RWPE2 (cell line): ENCODE data around the gene POT1.

Source experiments
- ATAC-seq: fragments of 200-7000 bp; cut with Tn5 transposase; 3 replicates; pipeline ENCODE4 v1.9.1; 2021; ENCODE audit warnings: low read depth
- DNase-seq: peaks from one replicate; pipeline ENCODE4 v3.0.0-alpha.2; 2020; ENCODE audit warnings: low spot score
- H3K27ac ChIP-seq: fragments of 450-650 bp; 2 replicates; pipeline ENCODE4 v1.5.1; 2017; ENCODE audit warnings: mild to moderate bottlenecking; ENCODE audit not compliant: poor library complexity, severe bottlenecking
- H3K27me3 ChIP-seq: fragments of 250-450 bp; sonication (Bioruptor Pico); 2 replicates; pipeline ENCODE4 v1.5.1; 2021; ENCODE audit warnings: mild to moderate bottlenecking, moderate library complexity; ENCODE audit not compliant: insufficient read depth, poor library complexity, severe bottlenecking
- H3K36me3 ChIP-seq: fragments of 250-450 bp; sonication (Bioruptor Pico); 2 replicates; pipeline ENCODE4 v1.5.1; 2020; ENCODE audit warnings: low read depth, mild to moderate bottlenecking, moderate library complexity
- H3K4me1 ChIP-seq: fragments of 250-450 bp; sonication (Bioruptor Pico); 2 replicates; pipeline ENCODE4 v1.5.1; 2021; ENCODE audit warnings: mild to moderate bottlenecking, moderate library complexity; ENCODE audit not compliant: insufficient read depth, poor library complexity, severe bottlenecking
- H3K4me3 ChIP-seq: fragments of 250-450 bp; sonication (Bioruptor Pico); 2 replicates; pipeline ENCODE4 v1.5.1; 2021; ENCODE audit warnings: mild to moderate bottlenecking, moderate library complexity; ENCODE audit not compliant: severe bottlenecking
- H3K9me3 ChIP-seq: fragments of 250-450 bp; sonication (Bioruptor Pico); 2 replicates; pipeline ENCODE4 v1.5.1; 2021; ENCODE audit warnings: mild to moderate bottlenecking, moderate library complexity; ENCODE audit not compliant: severe bottlenecking
- CTCF ChIP-seq: fragments of 450-650 bp; IDR thresholded peaks from one replicate; pipeline ENCODE4 v1.5.1; 2017; ENCODE audit warnings: mild to moderate bottlenecking, moderate library complexity; ENCODE audit not compliant: poor library complexity, severe bottlenecking

POT1 gene

GRCh38 chr7:124914298-124914697 lies 15.3 kb downstream of the POT1 start:
- no peaks in the 10 kb centered on the region for H3K27me3 ChIP-seq
- ATAC-seq = no peak
- no peaks in the 10 kb centered on the region for H3K9me3 ChIP-seq
- no peak for DNase-seq
- no peaks in the 10 kb centered on the region for H3K4me1 ChIP-seq
- no peak overlapping the region for H3K27ac ChIP-seq
- TF ChIP-seq CTCF = no peak
- no peak overlapping the region for H3K4me3 ChIP-seq
- peaks cover 31% of the 10 kb centered on the region for H3K36me3 ChIP-seq

DNA sequence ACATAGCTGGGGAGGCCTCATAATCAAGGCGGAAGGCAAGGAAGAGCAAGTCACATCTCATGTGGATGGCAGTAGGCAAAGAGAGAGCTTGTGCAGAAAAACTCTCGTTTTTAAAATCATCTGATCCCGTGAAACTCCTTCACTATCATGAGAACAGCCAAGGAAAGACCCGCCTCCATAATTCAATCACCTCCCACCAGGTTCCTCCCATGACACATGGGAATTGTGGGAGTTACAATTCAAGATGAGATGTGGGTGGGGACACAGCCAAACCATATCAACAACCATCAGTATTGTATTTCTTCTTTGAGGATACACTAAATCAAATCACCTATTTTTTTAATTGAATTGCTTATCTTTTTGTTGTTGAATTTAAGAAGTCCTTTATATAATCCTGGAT lies 16.7 kb downstream of the POT1 start:
- Histone ChIP-seq H3K27me3 (no peaks in the 10 kb centered on the region), H3K4me3 (no peak overlapping the region), H3K27ac (no peak overlapping the region), H3K9me3 (no peaks in the 10 kb centered on the region), H3K4me1 (no peaks in the 10 kb centered on the region), H3K36me3 (peaks cover 31% of the 10 kb centered on the region)
- ATAC-seq (no peak), DNase-seq (no peak)
- no peak for TF ChIP-seq CTCF

DNA sequence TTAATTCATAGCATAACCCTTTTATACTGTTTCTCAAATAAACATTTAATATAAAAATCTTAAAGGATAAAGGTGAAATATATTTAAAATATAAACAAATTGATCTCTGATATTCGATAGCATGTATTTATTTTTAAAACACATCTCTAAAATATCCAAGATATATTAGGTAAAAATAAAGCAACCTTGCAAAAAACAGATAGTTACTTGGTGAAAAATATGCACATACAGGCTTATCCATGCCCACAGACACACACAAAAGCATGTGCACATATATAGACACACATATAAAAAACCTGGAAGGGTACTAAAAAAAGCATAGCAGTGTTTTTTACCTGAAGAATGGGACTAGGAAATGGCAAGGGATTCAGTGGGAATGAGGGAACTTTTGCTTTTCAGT lies 19.8 kb downstream of the POT1 start:
- no peak overlapping the region for H3K27ac ChIP-seq
- no peak for DNase-seq
- no peaks in the 10 kb centered on the region for H3K4me1 ChIP-seq
- no peak for ATAC-seq
- no peaks in the 10 kb centered on the region for H3K27me3 ChIP-seq
- H3K36me3 ChIP-seq = peaks cover 18% of the 10 kb centered on the region; the same call in 1 of the 2 replicates
- H3K4me3 ChIP-seq = no peak overlapping the region
- no peaks in the 10 kb centered on the region for H3K9me3 ChIP-seq
- TF ChIP-seq CTCF = no peak

- TF ChIP-seq CTCF = no peak
- no peak for ATAC-seq
These were observed 21.4 kb downstream of the POT1 start for GRCh38 chr7:124908259-124908658.

DNA sequence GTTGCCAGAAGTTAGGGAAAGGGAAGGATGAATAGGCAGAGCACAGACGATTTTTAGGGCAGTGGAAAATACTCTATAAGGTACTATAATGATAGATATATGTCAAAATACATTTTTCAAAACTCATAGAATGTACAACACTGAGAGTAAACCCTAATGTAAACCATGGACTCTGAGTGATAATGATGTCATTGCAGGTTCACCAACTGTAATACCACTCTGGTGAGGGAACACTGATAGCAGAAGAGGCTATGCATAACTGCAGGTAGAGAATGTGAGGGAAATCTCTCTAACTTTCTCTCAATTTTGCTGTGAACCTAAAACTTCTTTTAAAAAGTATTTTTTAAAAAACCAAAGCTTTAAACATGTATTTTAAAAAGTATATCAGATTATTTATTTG lies 22.1 kb downstream of the POT1 start:
- ATAC-seq = no peak
- no peaks in the 10 kb centered on the region for H3K4me1 ChIP-seq

More at GRCh38 chr7:124908259-124908658, 21.4 kb downstream of the POT1 start:
- DNase-seq = no peak
- H3K27ac ChIP-seq = no peak overlapping the region
- no peak overlapping the region for H3K4me3 ChIP-seq
- no peaks in the 10 kb centered on the region for H3K27me3 ChIP-seq
- H3K9me3 ChIP-seq = no peaks in the 10 kb centered on the region
- no peaks in the 10 kb centered on the region for H3K4me1 ChIP-seq
- 0 out of 2 replicates have a peak, but pooled peaks cover 11% of the 10 kb centered on the region for H3K36me3 ChIP-seq

More for the DNA sequence above, 22.1 kb downstream of the POT1 start:
- H3K27me3 ChIP-seq = no peaks in the 10 kb centered on the region
- no peaks in the 10 kb centered on the region for H3K9me3 ChIP-seq
- 0 out of 2 replicates have a peak, but pooled peaks cover 9% of the 10 kb centered on the region for H3K36me3 ChIP-seq
- no peak overlapping the region for H3K27ac ChIP-seq
- no peak for DNase-seq
- TF ChIP-seq CTCF = no peak
- H3K4me3 ChIP-seq = no peak overlapping the region
